NCI-H2171 (cell line): ENCODE measurements around the gene ZNF407.
"Not testable (repeated sequence)": the region's sequence is repeated elsewhere in the genome, so short reads cannot be mapped to it uniquely, and the experiment has no call there.

Source experiments
- DNase-seq: peaks from one replicate; lab custom pipeline; 2025; lab: John Stamatoyannopoulos, UW

The ZNF407 gene

DNA sequence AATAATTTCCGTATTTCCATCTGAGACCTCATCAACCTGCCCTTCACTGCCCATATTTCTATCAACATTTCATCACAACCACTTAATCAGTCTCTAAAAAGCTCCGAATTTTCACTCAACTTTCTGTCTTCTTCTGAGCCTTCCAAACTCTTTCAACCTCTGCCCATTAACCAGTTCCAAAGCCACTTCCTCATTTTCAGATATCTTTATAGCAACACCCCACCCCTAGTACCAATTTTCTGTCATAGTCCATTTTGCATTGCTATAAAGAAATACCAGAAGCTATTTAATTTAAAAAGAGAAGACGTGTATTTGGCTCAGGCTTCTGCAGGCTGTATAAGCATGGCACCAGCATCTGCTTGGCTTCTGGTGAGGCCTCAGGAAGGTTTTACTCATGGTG lies 504.2 kb downstream of the ZNF407 start:
- no peak for DNase-seq

DNA sequence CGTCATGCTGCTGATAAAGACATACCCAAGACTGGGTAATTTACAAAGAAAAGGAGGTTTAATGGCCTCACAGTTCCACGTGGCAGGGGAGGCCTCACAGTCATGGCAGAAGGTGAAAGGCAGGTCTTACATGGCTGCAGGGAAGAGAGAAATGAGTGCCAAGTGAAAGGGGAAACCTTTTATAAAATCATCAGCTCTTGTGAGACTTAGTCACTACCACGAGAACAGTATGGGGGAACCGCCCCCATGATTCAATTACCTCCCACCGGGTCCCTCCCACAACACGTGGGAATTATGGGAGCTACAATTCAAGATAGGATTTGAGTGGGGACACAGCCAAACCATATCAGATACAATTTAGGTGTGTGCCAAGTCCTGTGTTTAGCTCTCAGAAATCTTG lies 506.4 kb downstream of the ZNF407 start:
- DNase-seq: not testable (repeated sequence)

DNA sequence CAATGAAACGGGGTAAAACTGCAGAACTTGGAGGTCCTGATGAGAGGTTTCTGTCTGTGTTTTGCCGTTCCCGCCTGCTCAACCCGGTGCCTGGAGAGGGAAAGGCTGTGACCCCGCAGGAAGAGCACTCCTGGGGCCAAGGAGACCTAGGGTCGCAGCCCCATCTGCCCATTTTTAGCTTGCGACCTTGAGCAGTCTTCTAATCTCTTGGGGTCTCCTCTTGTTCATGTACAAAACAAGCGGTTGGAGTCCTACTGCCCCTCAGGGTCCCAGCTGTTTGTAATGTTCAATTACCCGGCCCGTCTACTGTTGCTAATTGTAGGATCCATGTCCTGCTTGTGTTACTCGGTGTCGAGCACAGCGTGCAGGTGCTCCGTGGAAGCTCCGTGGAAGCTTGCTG lies 506.8 kb downstream of the ZNF407 start:
- DNase-seq: no peak

- DNase-seq: no peak
Observed at GRCh38 chr18:75105551-75106254, 508.0 kb downstream of the ZNF407 start.

- DNase-seq: no peak
Observed at GRCh38 chr18:75106746-75107145, 509.1 kb downstream of the ZNF407 start.

GRCh38 chr18:75107196-75107930 lies 509.7 kb downstream of the ZNF407 start:
- DNase-seq: no peak

- no peak for DNase-seq
Observed at GRCh38 chr18:75107931-75108276, 510.2 kb downstream of the ZNF407 start.

DNA sequence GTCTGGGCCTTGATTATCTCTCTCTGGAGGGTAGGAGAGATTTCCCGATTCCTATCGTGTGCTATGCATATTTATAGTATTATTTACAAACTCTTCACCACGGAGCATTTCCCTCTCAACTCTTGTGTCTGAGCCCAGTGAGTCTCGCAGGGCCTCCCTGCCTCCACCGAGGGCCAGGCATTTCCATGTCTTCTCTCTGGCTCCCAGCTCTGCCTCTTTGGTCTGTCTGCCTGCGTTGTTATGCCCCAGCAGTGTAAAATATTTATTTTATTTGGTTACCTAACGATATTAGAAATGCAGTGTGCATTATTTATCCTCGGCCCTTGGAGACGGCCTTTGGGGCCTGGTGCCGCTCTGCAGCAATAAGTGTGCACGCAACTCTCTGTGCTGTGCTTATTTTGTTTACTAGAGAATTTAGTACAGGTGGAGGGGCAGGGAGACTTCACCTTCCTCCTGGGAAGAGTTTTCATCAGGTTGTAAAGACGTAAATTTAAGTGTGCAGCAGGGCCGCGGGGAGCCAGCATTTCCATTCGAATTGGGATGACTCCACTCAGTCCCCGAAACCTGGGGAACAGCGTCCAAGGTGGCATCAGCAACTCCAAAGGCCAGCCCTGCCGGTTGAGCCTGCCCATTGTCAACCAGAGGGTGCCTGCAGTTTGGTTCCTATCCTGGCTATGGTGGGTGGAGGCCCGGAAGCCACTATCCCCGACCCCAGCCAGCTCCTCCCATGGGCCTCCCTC lies 511.1 kb downstream of the ZNF407 start:
- no peak for DNase-seq

GRCh38 chr18:75109319-75109691 lies 511.6 kb downstream of the ZNF407 start:
- DNase-seq: no peak

- no peak for DNase-seq
Observed at GRCh38 chr18:75109819-75110218, 512.1 kb downstream of the ZNF407 start.

- DNase-seq: no peak
Observed at GRCh38 chr18:75110311-75110710, 512.6 kb downstream of the ZNF407 start.

DNA sequence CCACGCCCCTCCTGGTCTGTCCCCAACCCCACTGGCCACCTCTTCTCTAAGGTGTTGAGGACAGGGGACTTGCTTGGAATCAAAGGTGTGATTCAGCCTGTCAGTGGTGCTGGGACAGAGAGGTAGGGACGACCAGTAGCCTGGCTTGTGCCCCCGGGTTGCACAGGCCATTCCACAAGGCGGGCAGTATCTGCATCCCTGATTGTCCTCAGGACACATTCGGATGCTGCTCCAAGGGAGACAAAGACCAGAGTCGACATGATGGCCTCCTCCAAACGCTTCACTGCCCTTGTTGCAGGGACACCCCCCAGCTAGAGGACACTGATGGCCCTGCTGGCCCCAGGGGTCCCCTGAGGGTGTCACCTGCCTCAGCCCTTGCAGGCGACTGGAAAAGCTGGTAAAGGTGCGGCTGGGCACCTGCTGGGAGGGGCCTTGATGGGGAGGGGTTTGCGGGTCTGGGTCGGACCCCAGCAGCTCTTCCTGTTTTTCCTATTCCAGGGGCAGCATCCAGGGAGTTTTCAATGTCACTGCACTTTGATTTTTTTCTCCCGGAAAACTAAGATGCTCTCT lies 513.3 kb downstream of the ZNF407 start:
- DNase-seq: no peak

- no peak for DNase-seq
Observed at GRCh38 chr18:75111760-75112159, 514.1 kb downstream of the ZNF407 start.

DNA sequence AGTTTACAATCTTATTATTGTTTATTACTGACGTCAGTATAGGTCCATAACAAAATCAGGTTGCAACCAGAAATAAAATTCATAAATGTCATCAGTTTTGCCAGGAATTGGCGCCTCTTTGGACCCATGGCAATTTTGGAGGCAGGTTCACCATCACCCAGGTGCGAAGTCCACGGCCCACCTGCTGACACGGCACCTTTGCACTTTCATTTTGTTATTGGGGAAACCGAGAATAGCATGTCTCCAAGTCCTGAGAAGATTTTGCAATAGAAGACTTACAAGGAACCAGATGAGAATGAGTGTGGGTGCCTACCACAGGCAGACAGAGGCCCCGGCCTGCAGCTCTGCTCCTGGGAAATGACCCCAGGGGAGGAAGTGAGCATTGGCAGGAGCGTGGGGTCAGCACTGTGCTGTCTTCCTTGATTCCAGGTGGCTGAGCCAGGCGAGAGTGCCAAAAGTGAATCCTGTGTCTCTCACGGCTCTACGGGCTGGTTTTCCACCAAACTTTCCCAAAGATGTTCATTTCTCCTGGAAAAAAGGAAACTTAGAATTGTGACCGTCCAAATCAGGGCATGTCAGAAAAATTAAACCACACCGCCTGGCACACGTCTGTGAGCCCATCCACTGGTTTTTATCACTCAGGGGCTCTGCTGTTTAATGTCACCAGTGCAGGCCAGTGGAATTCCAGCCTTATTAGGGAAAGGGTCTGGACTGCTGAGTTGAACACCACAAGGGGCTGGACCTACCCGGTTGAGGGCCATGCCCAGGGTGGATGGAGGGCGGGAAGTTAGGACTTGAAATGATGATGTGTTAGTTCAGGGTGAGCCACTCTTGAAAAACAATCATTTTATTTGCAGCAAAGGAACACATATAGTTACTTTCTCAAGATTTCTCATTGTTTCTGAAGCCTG lies 514.8 kb downstream of the ZNF407 start:
- DNase-seq: no peak

- DNase-seq: no peak
Observed at GRCh38 chr18:75113455-75113854, 515.8 kb downstream of the ZNF407 start.

GRCh38 chr18:75114231-75114764 lies 516.6 kb downstream of the ZNF407 start:
- DNase-seq: no peak
